ENCODE results near the gene KAZN.

GRCh38 chr1:14897080-14897449 is 298.6 kb downstream of the KAZN start:
- no peak for TF ChIP-seq REPIN1 (tag by site-specific recombination; IDR thresholded peaks at IDR 0.05; ENCODE audit: low read depth)
- TF ChIP-seq ZNF184 (tag by site-specific recombination; IDR thresholded peaks at IDR 0.05) = no peak
- no peak for TF ChIP-seq CTCF (tag by site-specific recombination; IDR thresholded peaks at IDR 0.05)
- no peak for TF ChIP-seq ZNF140 (tag by site-specific recombination; IDR thresholded peaks at IDR 0.05)
- TF ChIP-seq ZNF324 (tag by site-specific recombination; IDR thresholded peaks at IDR 0.05) = no peak
- TF ChIP-seq ZNF366 (tag by site-specific recombination; conservative IDR thresholded peaks at IDR 0.05) = no peak
- TF ChIP-seq ZNF513 (tag by site-specific recombination; IDR thresholded peaks at IDR 0.05) = no peak
- no peak for TF ChIP-seq ZBTB8A (tag by site-specific recombination; IDR thresholded peaks at IDR 0.05)

Measured in HEK293 (cell line).